GM23248 (cell line): Measurements from ENCODE around the gene TIGIT. TPM values are rescaled to one million over a fixed set of nuclear protein-coding genes. Genes with fewer than 3 reads are reported as not detected.

Experiments
- DNase-seq: peaks from one replicate; pipeline ENCODE4 v3.0.0-alpha.2; 2015
- H2AFZ ChIP-seq: fragments of 200-600 bp; sonication (generic); 2 replicates; pipeline ENCODE4 v1.6.1; 2016; ENCODE audit warnings: antibody characterized with exemption
- H3F3A ChIP-seq: fragments of 200-600 bp; sonication (generic); 2 replicates; pipeline ENCODE4 v1.6.1; 2016; ENCODE audit warnings: mild to moderate bottlenecking, antibody characterized with exemption, mixed run types; ENCODE audit not compliant: insufficient read depth
- H3K27ac ChIP-seq: fragments of 200-600 bp; sonication (generic); 2 replicates; pipeline ENCODE4 v1.5.1; 2016; ENCODE audit warnings: mild to moderate bottlenecking
- H3K27me3 ChIP-seq: fragments of 200-600 bp; sonication (generic); replicated peaks from 2 replicates; pipeline ENCODE4 v1.6.1; 2016; ENCODE audit warnings: mild to moderate bottlenecking; ENCODE audit not compliant: insufficient read depth
- H3K36me3 ChIP-seq: fragments of 200-600 bp; sonication (generic); 2 replicates; pipeline ENCODE4 v1.6.1; 2016; ENCODE audit warnings: low read depth, mild to moderate bottlenecking
- H3K4me1 ChIP-seq: fragments of 200-600 bp; sonication (generic); 2 replicates; pipeline ENCODE4 v1.6.1; 2016; ENCODE audit warnings: mild to moderate bottlenecking; ENCODE audit not compliant: insufficient read depth
- H3K4me2 ChIP-seq: fragments of 200-600 bp; sonication (generic); one replicate; pipeline ENCODE4 v1.6.1; 2016; ENCODE audit warnings: mild to moderate bottlenecking; ENCODE audit not compliant: unreplicated experiment
- H3K4me3 ChIP-seq: fragments of 200-600 bp; sonication (generic); 2 replicates; pipeline ENCODE4 v1.5.1; 2016; ENCODE audit warnings: mild to moderate bottlenecking
- H3K79me2 ChIP-seq: fragments of 200-600 bp; sonication (generic); 2 replicates; pipeline ENCODE4 v1.6.1; 2016; ENCODE audit warnings: mild to moderate bottlenecking; ENCODE audit not compliant: insufficient read depth
- H3K9ac ChIP-seq: fragments of 200-600 bp; sonication (generic); 2 replicates; pipeline ENCODE4 v1.6.1; 2016; ENCODE audit warnings: mild to moderate bottlenecking
- H3K9me2 ChIP-seq: fragments of 200-600 bp; sonication (generic); 2 replicates; pipeline ENCODE4 v1.6.1; 2016; ENCODE audit warnings: mixed run types, mild to moderate bottlenecking, moderate library complexity; ENCODE audit not compliant: insufficient read depth
- H3K9me3 ChIP-seq: fragments of 200-600 bp; sonication (generic); one replicate; pipeline ENCODE4 v1.6.1; 2017; ENCODE audit warnings: low read depth
- H4K20me1 ChIP-seq: fragments of 200-600 bp; sonication (generic); 2 replicates; pipeline ENCODE4 v1.6.0; 2016; ENCODE audit not compliant: insufficient read depth
- EZH2 ChIP-seq: fragments of 200-600 bp; sonication (generic); IDR thresholded peaks from 2 replicates; pipeline ENCODE4 v1.6.1; 2018; ENCODE audit warnings: antibody characterized with exemption, mild to moderate bottlenecking; ENCODE audit not compliant: insufficient read depth, poor library complexity, severe bottlenecking
- EZH2phosphoT487 ChIP-seq: fragments of 200-600 bp; sonication (generic); IDR thresholded peaks from 2 replicates; pipeline ENCODE4 v1.6.1; 2018; ENCODE audit warnings: antibody characterized with exemption, moderate library complexity, mild to moderate bottlenecking, low read depth; ENCODE audit not compliant: insufficient read depth
- WGBS, 2 experiments: methylation state at CpG; one replicate each; pipeline ENCODE4 v1.1.6; 2015 to 2017; ENCODE audit warnings: low lambda C conversion rate in 2 of 2, low coverage in 1 of 2; ENCODE audit errors: missing lambda C conversion rate in 2 of 2; 5-methylcytosine and 5-hydroxymethylcytosine counted together
- in situ Hi-C: fragments of 300-500 bp; cut with MboI; formaldehyde crosslinking; loops from 2 replicates; pipeline ENCODE4 v1.15.0; 2020
- polyA plus RNA-seq: library from polyadenylated mRNA; unstranded; fragments of >200 nt; fragmentation: Nextera tagmentation; extraction: Ambion mirVana; gene quantifications from 2 replicates; pipeline ENCODE4 v1.2.1, GENCODE V29; 2016
- total RNA-seq: library from RNA; depleted of rRNA; stranded (reverse); fragments of >200 nt; shearing (Covaris generic); gene quantifications from 2 replicates; pipeline ENCODE4 v1.2.3, GENCODE V29; 2014; rRNA removed

Gene TIGIT
- total RNA-seq (not detected in 2 replicates), polyA plus RNA-seq (not detected in 2 replicates)

DNA sequence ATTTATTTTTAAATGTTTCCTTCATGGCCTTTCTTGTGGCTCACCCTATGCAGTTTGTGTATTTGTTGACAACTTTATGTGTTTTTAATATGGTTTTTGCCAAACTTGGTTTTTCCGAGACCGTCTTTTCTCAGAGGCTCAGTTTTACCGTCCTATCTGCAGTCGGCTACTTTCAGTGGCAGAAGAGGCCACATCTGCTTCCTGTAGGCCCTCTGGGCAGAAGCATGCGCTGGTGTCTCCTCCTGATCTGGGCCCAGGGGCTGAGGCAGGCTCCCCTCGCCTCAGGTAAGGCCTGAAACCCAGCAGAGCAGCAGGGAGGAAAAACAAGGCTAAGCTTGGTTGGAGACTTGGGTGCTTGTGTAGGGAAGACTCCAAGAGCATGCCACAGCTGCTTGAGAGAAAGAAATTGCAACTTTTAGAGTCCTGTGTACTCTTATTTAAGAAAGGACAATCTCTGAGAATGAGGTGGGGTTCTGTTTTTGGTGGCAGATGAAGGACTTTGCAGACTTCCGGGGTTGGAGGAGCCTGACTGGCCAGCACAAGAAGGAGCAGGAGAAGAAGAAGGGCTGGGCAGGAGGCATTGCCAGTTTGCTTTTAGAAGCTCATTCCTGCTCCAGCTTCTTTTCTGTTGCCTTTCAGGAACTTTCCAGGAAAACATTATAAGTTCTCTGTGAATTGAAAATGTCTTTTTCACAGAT lies at the start of gene TIGIT:
TIGIT (plus strand) TSS at position 191 of the 698 bp plus-strand sequence; CDS start at position 225, 34 bp downstream.
- Histone ChIP-seq H3K9ac (no peak within 1 kb of the TSS), H3K27ac (no peak within 1 kb of the TSS), H3K27me3 (no peaks in the 10 kb centered on the region), H3K79me2 (no peaks in the 10 kb centered on the region), H2AFZ (no peak within 1 kb of the TSS), H3K4me2 (no peak within 1 kb of the TSS), H3K36me3 (no peaks in the 10 kb centered on the region), H3F3A (no peaks in the 10 kb centered on the region), H3K4me3 (no peak within 1 kb of the TSS), H4K20me1 (no peaks in the 10 kb centered on the region), H3K9me3 (no peaks in the 10 kb centered on the region), H3K4me1 (no peaks in the 10 kb centered on the region), H3K9me2 (no peaks in the 10 kb centered on the region)
- 68 to 73% methylated on average over 7 of the region's 7 CpGs for WGBS, 2 experiments
- TF ChIP-seq EZH2: no peak
- no peak for TF ChIP-seq EZH2phosphoT487
- DNase-seq: no peak
- in situ Hi-C loops: no loop called here

DNA sequence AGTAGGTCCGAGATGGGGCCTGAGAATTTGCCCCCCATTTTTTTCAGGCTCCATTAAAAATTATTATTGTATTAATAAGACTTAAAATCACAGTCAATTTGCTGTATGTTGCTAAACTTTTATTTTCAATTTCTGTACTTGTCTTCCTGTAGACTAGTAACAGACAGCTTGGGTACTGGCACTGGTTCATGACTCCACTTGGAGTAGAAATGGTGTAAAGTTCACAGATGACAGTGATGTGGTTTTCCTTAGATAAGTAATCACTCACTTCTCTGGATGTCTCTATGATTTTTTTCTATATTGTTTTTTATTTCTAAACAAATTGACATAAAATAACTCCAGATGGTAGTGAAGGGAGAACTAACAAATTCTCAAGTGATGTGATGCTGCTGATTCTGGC lies 40.9 kb upstream of the TIGIT start:
- H4K20me1 ChIP-seq: no peaks in the 10 kb centered on the region
- WGBS, 2 experiments: 41 to 42% methylated on average over 1 of the region's 1 CpG
- H3K9me3 ChIP-seq: no peaks in the 10 kb centered on the region
- no peak for TF ChIP-seq EZH2
- no peak for TF ChIP-seq EZH2phosphoT487
- no peak overlapping the region for H2AFZ ChIP-seq
- H3K4me3 ChIP-seq: no peak overlapping the region
- no peak for DNase-seq
- no peak overlapping the region for H3K9ac ChIP-seq
- in situ Hi-C loops: no loop called here
- H3K4me1 ChIP-seq: no peaks in the 10 kb centered on the region
- H3K4me2 ChIP-seq: no peak overlapping the region
- no peaks in the 10 kb centered on the region for H3K79me2 ChIP-seq
- no peaks in the 10 kb centered on the region for H3K36me3 ChIP-seq
- H3F3A ChIP-seq: no peaks in the 10 kb centered on the region
- no peaks in the 10 kb centered on the region; the same call in 1 of the 2 replicates for H3K27me3 ChIP-seq
- H3K9me2 ChIP-seq: no peaks in the 10 kb centered on the region
- H3K27ac ChIP-seq: no peak overlapping the region

DNA sequence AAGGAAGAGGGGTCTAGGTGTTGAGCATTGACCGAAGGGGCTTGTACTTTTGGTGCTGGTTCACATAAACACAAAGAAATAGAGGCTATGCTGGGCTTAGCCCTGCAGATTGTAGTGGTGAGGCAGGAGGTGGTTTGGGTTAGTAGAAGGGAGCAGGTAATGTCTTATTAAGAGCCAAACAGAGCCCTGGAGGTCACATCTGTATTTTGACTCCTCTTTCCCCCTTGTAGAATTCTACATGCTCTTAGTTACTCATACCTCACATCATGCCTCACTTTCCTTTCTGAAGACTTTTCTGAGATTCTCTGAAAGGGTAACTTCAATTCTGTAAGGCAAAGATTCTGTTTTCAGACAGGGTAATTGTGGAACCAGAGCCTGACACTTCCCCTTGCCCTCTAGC lies 40.3 kb upstream of the TIGIT start:
- H3K4me1 ChIP-seq: no peaks in the 10 kb centered on the region
- TF ChIP-seq EZH2phosphoT487 (no peak), EZH2 (no peak)
- in situ Hi-C loops: no loop called here
- no peak overlapping the region for H3K4me2 ChIP-seq
- no peak overlapping the region for H2AFZ ChIP-seq
- H3K27me3 ChIP-seq: no peaks in the 10 kb centered on the region; the same call in 1 of the 2 replicates
- no peak overlapping the region for H3K9ac ChIP-seq
- no peaks in the 10 kb centered on the region for H4K20me1 ChIP-seq
- H3K9me2 ChIP-seq: no peaks in the 10 kb centered on the region
- no peaks in the 10 kb centered on the region for H3K36me3 ChIP-seq
- no peak overlapping the region for H3K4me3 ChIP-seq
- DNase-seq: no peak
- H3K9me3 ChIP-seq: peaks cover 4% of the 10 kb centered on the region
- 57 to 77% methylated on average over 1 of the region's 1 CpG for WGBS, 2 experiments
- H3F3A ChIP-seq: no peaks in the 10 kb centered on the region
- no peak overlapping the region for H3K27ac ChIP-seq
- no peaks in the 10 kb centered on the region for H3K79me2 ChIP-seq

DNA sequence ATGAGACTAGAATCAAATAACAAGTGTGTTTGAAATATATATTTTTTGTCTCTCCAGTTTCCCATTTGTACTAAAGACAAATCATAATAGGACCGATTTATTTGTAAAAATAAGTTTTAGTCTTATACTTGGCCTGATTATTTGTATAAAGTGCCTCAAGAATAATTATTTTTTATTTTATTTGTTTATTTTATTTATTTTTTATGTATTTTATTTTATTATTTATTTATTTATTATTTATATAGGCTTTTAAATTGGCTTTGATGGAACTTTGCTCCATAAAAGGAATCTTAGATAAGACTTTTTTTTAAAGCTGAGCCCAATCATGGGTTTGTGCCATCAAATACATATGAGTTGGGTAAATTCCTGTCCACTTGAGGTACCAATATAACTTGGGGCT lies 34.3 kb upstream of the TIGIT start:
- 35 to 45% methylated on average over 1 of the region's 1 CpG for WGBS, 2 experiments

More for the DNA sequence above, 34.3 kb upstream of the TIGIT start:
- Histone ChIP-seq H3K9me3 (peaks cover 4% of the 10 kb centered on the region), H4K20me1 (no peaks in the 10 kb centered on the region), H3K9ac (no peak overlapping the region), H3K9me2 (no peaks in the 10 kb centered on the region), H3K4me2 (no peak overlapping the region), H3K27me3 (no peaks in the 10 kb centered on the region; the same call in 1 of the 2 replicates), H3K27ac (no peak overlapping the region), H3K4me1 (no peaks in the 10 kb centered on the region), H3K36me3 (no peaks in the 10 kb centered on the region), H2AFZ (no peak overlapping the region), H3F3A (no peaks in the 10 kb centered on the region), H3K79me2 (no peaks in the 10 kb centered on the region), H3K4me3 (no peak overlapping the region)
- DNase-seq: no peak
- in situ Hi-C loops: no loop called here
- TF ChIP-seq EZH2phosphoT487 (no peak), EZH2 (no peak)
